ENCODE measurements around the gene BORCS5. TPM values are rescaled to one million over a fixed set of nuclear protein-coding genes. Genes with fewer than 3 reads are reported as not detected.

The BORCS5 gene
- total RNA-seq, 1 donor from 2014 or later: 17.4 TPM

DNA sequence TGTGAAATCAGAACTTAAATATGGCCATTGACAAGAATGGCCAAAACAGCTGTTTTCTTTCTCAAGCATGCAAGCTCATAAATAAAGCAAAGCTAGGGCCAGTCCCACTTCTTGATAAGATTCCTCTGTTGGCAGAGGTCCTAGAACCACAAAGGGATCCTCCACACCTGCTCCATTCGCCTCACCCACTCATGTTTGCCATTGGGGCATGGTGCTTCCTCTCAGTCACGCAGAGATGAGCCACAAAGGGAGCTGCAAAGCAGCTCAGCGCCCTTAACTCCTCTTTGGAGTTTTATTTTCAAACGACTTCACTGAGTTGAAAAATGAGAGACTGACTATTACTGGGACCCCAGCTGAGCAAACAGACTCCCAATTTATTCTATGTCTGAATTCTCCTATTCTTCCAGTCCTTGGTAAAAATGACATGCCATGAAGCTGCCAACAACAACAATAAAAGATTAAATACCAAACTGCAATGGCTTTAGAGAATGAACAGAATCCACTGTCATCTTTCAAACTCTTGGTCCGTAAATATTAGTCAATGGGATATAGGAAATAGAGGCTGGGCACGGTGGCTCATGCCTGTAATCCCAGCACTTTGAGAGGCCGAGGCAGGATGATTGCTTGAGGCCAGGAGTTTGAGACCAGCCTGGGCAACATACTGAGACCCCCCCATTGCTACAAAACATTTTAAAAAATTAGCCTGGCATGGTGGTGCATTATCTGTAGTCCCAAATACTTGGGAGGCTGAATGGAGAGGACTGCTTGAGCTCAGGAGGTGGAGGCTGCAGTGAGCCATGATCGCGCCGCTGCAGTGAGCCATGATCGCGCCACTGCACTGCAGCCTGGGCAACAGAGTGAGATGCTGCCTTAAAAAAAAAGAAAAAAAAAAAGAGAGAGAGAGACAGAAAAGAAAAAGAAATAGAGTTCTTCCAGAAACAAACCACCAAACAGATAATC is 23.2 kb upstream of the BORCS5 start:
- no peaks in the 10 kb centered on the region for H3K27me3 ChIP-seq
- TF ChIP-seq POLR2AphosphoS5 (IDR thresholded peaks at IDR 0.05; ENCODE audit: insufficient read depth in 1 of 2, low read depth in 1 of 2) (no peak), CTCF (IDR thresholded peaks at IDR 0.05) (no peak), POLR2A (IDR thresholded peaks at IDR 0.05) (no peak)
- intact Hi-C loops (cut with DNase I): loop anchor here (2.0 kb wide), 1 partner anchor 253 kb away; no protein-coding TSS in a partner anchor
- no peak for DNase-seq (ENCODE audit: extremely low spot score in 2 of 2)
- no peak overlapping the region for H3K4me3 ChIP-seq
- H3K27ac ChIP-seq: peak overlapping the region; percentile 17
- no peaks in the 10 kb centered on the region for H3K9me3 ChIP-seq
- H3K4me1 ChIP-seq: peaks cover 32% of the 10 kb centered on the region
- H3K36me3 ChIP-seq: no peaks in the 10 kb centered on the region

DNA sequence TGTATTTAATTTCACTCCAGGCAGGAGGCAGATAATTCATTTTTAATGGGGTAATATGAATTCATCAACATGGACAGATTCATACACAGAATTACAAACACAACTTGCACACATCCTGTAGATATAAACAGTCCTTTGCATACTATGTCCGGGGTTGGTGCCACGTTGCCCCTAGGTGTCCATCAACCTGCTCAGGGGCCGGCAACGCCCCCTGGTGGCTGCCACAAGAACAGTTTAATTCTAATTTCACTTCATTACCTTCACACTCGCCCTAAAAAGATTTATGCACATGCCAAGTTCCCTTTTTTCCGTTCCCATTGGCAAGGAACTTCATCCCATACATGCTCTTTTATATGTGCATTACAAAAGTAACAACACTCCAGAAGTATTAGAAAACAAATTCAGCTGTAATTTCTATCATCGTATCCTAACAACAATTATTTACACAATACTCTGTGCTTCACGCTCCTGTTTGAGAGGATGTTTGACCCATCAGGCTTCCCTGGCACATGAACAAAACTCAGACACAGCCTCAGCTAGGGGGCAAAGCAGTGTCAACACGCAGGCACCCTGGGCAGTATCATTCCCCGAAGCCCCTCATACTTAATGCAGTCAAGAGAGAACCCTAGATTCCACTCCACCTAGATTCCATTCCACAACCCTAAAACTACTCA is 22.4 kb upstream of the BORCS5 start:
- H3K36me3 ChIP-seq: no peaks in the 10 kb centered on the region
- H3K4me3 ChIP-seq: no peak overlapping the region
- DNase-seq (ENCODE audit: extremely low spot score in 2 of 2): no peak
- no peaks in the 10 kb centered on the region for H3K27me3 ChIP-seq
- intact Hi-C loops (cut with DNase I): loop anchor here (2.0 kb wide), 1 partner anchor 254 kb away; no protein-coding TSS in a partner anchor
- TF ChIP-seq POLR2A (IDR thresholded peaks at IDR 0.05): no peak
- peak; percentile 46 to 63 (median 57) for TF ChIP-seq CTCF (IDR thresholded peaks at IDR 0.05)
- no peak for TF ChIP-seq POLR2AphosphoS5 (IDR thresholded peaks at IDR 0.05; ENCODE audit: insufficient read depth in 1 of 2, low read depth in 1 of 2)
- no peak overlapping the region for H3K27ac ChIP-seq
- H3K9me3 ChIP-seq: no peaks in the 10 kb centered on the region
- H3K4me1 ChIP-seq: peaks cover 32% of the 10 kb centered on the region

DNA sequence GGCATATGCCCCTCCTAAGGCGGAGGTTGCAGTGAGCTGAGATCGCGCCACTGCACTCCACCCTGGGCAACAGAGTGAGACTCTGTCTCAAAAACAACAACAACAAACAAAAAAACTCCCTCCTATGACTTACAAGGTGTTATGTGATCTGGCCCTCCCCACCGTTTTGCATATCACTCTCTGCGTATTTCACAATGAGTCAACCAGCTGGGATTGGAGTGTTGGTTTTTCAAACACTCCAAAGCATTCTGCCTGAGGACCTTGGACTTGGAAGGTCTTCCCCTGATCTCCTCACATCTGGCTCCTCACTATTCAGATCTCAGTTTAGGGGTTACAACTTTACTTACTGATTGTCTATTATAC is 20.8 kb upstream of the BORCS5 start:
- DNase-seq (ENCODE audit: extremely low spot score in 2 of 2): no peak
- Histone ChIP-seq H3K4me3 (no peak overlapping the region), H3K9me3 (no peaks in the 10 kb centered on the region), H3K27ac (no peak overlapping the region), H3K36me3 (no peaks in the 10 kb centered on the region), H3K4me1 (peaks cover 32% of the 10 kb centered on the region), H3K27me3 (no peaks in the 10 kb centered on the region)
- TF ChIP-seq CTCF (IDR thresholded peaks at IDR 0.05): no peak
- TF ChIP-seq POLR2A (IDR thresholded peaks at IDR 0.05): no peak
- no peak for TF ChIP-seq POLR2AphosphoS5 (IDR thresholded peaks at IDR 0.05; ENCODE audit: insufficient read depth in 1 of 2, low read depth in 1 of 2)
- intact Hi-C loops (cut with DNase I): no loop called here

- Histone ChIP-seq H3K36me3 (peaks cover 0 to 2% of the 10 kb centered on the region in 2 donors), H3K4me1 (peaks cover 29% of the 10 kb centered on the region), H3K4me3 (no peak overlapping the region), H3K27me3 (no peaks in the 10 kb centered on the region), H3K27ac (no peak overlapping the region), H3K9me3 (no peaks in the 10 kb centered on the region)
- DNase-seq (ENCODE audit: extremely low spot score in 2 of 2): no peak
- intact Hi-C loops (cut with DNase I): no loop called here
- TF ChIP-seq POLR2A (IDR thresholded peaks at IDR 0.05) (no peak), POLR2AphosphoS5 (IDR thresholded peaks at IDR 0.05; ENCODE audit: insufficient read depth in 1 of 2, low read depth in 1 of 2) (no peak), CTCF (IDR thresholded peaks at IDR 0.05) (no peak)
Observed at GRCh38 chr12:12336511-12336910, 20.4 kb upstream of the BORCS5 start.
